Endothelial cell of umbilical vein (primary cell): ENCODE measurements around the gene KTN1. TPM values are rescaled to one million over a fixed set of nuclear protein-coding genes. Genes with fewer than 3 reads are reported as not detected.

Source experiments
- BruUV-seq: library from RNA; stranded (reverse); fragments of 400-500 nt; replicated peaks from 2 replicates; lab custom pipeline; 2021; lab: Mats Ljungman, UMichigan
- CTCF ChIA-PET: fragments of 300-600, 350-600 bp; sonication (Branson Sonifier 250); formaldehyde crosslinking; loops from one replicate; lab custom pipeline; 2021; ENCODE audit warnings: antibody characterized with exemption, inconsistent platforms; lab: Charles Lee
- POLR2A ChIA-PET: fragments of 300-600, 350-600 bp; sonication (Branson Sonifier 250); formaldehyde crosslinking; loops from one replicate; lab custom pipeline; 2021; ENCODE audit warnings: antibody characterized with exemption, inconsistent platforms; lab: Charles Lee
- DNase-seq: peaks from one replicate; pipeline ENCODE4 v3.0.0-alpha.2; 2011; ENCODE audit warnings: low read depth, low spot score
- FAIRE-seq: peaks from 2 replicates; lab custom pipeline; 2011; peaks lifted over from hg19 to GRCh38; lab: Jason Lieb, UNC
- H2AFZ ChIP-seq: 2 replicates; pipeline ENCODE4 v1.6.0; 2012; ENCODE audit warnings: low read depth, low read length, control low read depth, inconsistent platforms
- H3K27ac ChIP-seq: 2 replicates; pipeline ENCODE4 v1.5.1; 2011; ENCODE audit warnings: low read depth, mild to moderate bottlenecking, control low read depth, low read length, moderate library complexity; ENCODE audit not compliant: insufficient read depth
- H3K27me3 ChIP-seq, 2 experiments: 2 replicates each; pipeline versions ENCODE4 v1.6.0 to v1.6.1; 2011; ENCODE audit warnings: low read length in 2 of 2, mixed read lengths in 1 of 2; ENCODE audit not compliant: control insufficient read depth in 2 of 2, insufficient read depth in 2 of 2
- H3K36me3 ChIP-seq, 2 experiments: 2 replicates in 1 of 2; 3 replicates in 1 of 2; pipeline ENCODE4 v1.5.1; 2011; ENCODE audit warnings: low read length in 2 of 2, mild to moderate bottlenecking in 1 of 2, moderate library complexity in 1 of 2; ENCODE audit not compliant: control insufficient read depth in 2 of 2, insufficient read depth in 2 of 2; ENCODE audit errors: extremely low read depth in 1 of 2
- H3K4me1 ChIP-seq: 3 replicates; pipeline ENCODE4 v1.5.1; 2011; ENCODE audit warnings: mild to moderate bottlenecking, low read length; ENCODE audit not compliant: control insufficient read depth, insufficient read depth; ENCODE audit errors: extremely low read depth
- H3K4me2 ChIP-seq: 2 replicates; pipeline ENCODE4 v1.6.1; 2011; ENCODE audit warnings: low read length, control low read depth, mixed read lengths; ENCODE audit not compliant: insufficient read depth
- H3K4me3 ChIP-seq, 3 experiments: fragments of 200-600 bp in 1 of 3; sonication (generic), shearing (Covaris generic) in 1 of 3; replicated peaks in 1 of 3; 2 replicates each; pipeline ENCODE4 v1.5.1; 2011 to 2016; ENCODE audit warnings: control low read depth in 3 of 3, low read length in 3 of 3, mild to moderate bottlenecking in 2 of 3, inconsistent platforms in 1 of 3, low read depth in 1 of 3, moderate library complexity in 1 of 3; ENCODE audit not compliant: insufficient read depth in 1 of 3
- H3K79me2 ChIP-seq: 2 replicates; pipeline ENCODE4 v1.6.0; 2012; ENCODE audit warnings: low read length, inconsistent platforms; ENCODE audit not compliant: control insufficient read depth, insufficient read depth
- H3K9ac ChIP-seq: replicated peaks from 2 replicates; pipeline ENCODE3; 2011; ENCODE audit warnings: low read length, control low read depth; ENCODE audit not compliant: insufficient read depth; ENCODE audit errors: extremely low read depth
- H3K9me1 ChIP-seq: replicated peaks from 3 replicates; pipeline ENCODE4 v1.6.0; 2011; ENCODE audit warnings: mild to moderate bottlenecking, low read length; ENCODE audit not compliant: control insufficient read depth, insufficient read depth; ENCODE audit errors: extremely low read depth
- H3K9me3 ChIP-seq: replicated peaks from 2 replicates; pipeline ENCODE4 v1.5.1; 2012; ENCODE audit warnings: low read length, inconsistent platforms; ENCODE audit not compliant: control insufficient read depth, insufficient read depth
- H4K20me1 ChIP-seq: replicated peaks from 2 replicates; pipeline ENCODE3; 2011; ENCODE audit warnings: mild to moderate bottlenecking, low read length; ENCODE audit not compliant: control insufficient read depth, insufficient read depth; ENCODE audit errors: extremely low read depth
- CTCF ChIP-seq, 2 donors: IDR thresholded peaks; 1 replicate in 1 of 2; 2 replicates in 1 of 2; pipeline ENCODE4 v1.5.1; 2011; ENCODE audit warnings: low read length in 2 of 2, mild to moderate bottlenecking in 2 of 2, moderate library complexity in 2 of 2, control low read depth in 1 of 2, inconsistent platforms in 1 of 2, low read depth in 1 of 2; ENCODE audit not compliant: insufficient read depth in 1 of 2; ENCODE audit errors: extremely low read depth in 1 of 2
- EZH2 ChIP-seq: IDR thresholded peaks from 2 replicates; pipeline ENCODE4 v1.6.1; 2012; ENCODE audit warnings: borderline replicate concordance, low read depth, mild to moderate bottlenecking, moderate library complexity, low read length, inconsistent platforms; ENCODE audit not compliant: severe bottlenecking
- FOS ChIP-seq: IDR thresholded peaks from 2 replicates; pipeline ENCODE4 v1.6.1; 2011; ENCODE audit warnings: mild to moderate bottlenecking, low read length, moderate library complexity, borderline replicate concordance; ENCODE audit not compliant: insufficient read depth
- GATA2 ChIP-seq: IDR thresholded peaks from 2 replicates; pipeline ENCODE4 v1.7.0; 2011; ENCODE audit warnings: low read depth, mild to moderate bottlenecking, moderate library complexity, mixed read lengths, low read length; ENCODE audit not compliant: insufficient read length, insufficient read depth
- JUN ChIP-seq: IDR thresholded peaks from 2 replicates; pipeline ENCODE4 v1.6.1; 2011; ENCODE audit warnings: borderline replicate concordance, low read depth; ENCODE audit not compliant: insufficient read length, insufficient read depth
- MAX ChIP-seq: IDR thresholded peaks from 2 replicates; pipeline ENCODE4 v1.6.1; 2011; ENCODE audit not compliant: insufficient read depth, insufficient read length
- MYC ChIP-seq: IDR thresholded peaks from one replicate; pipeline ENCODE4 v1.6.1; 2011; ENCODE audit warnings: mild to moderate bottlenecking, low read depth, low read length
- POLR2A ChIP-seq: IDR thresholded peaks from 2 replicates; pipeline ENCODE4 v1.6.1; 2012; ENCODE audit warnings: low read depth, mild to moderate bottlenecking, control low read depth, low read length
- POLR2AphosphoS5 ChIP-seq: IDR thresholded peaks from 2 replicates; pipeline ENCODE4 v1.6.1; 2012; ENCODE audit warnings: low read depth, mild to moderate bottlenecking, control low read depth, low read length, moderate library complexity; ENCODE audit not compliant: insufficient read depth
- dilution Hi-C: fragments of 300-500 bp; cut with MboI; formaldehyde crosslinking; loops from one replicate; pipeline ENCODE4 v1.15.0; 2019; ENCODE audit warnings: low sequenced_read_pairs; ENCODE audit not compliant: extremely low pct_ligation_motif_present
- intact Hi-C: fragments of 100-400 bp; cut with micrococcal nuclease; formaldehyde crosslinking; loops from one replicate; pipeline ENCODE4 v1.10.0; 2022
- polyA plus RNA-seq, 4 experiments: library from polyadenylated mRNA; depleted of rRNA in 3 of 4; stranded (reverse) in 3 of 4; unstranded in 1 of 4; fragments of >200 nt; gene quantifications; 2 replicates each; pipeline versions ENCODE4 v1.2.1 to v1.2.3, GENCODE V29; 2011 to 2012; ENCODE audit warnings: missing spikeins in 1 of 4
- total RNA-seq: library from RNA; stranded (reverse); gene quantifications from 2 replicates; pipeline ENCODE4 v1.2.3, GENCODE V29; 2021

The KTN1 gene
- total and polyA plus RNA-seq, 2 donors (not counting 3 experiments of a cell fraction or from before 2014, with no cell fraction given), result 33.2 to 148 TPM

GRCh38 chr14:55603401-55603953 lies 23.5 kb downstream of the KTN1 start:
- no peak overlapping the region for H3K4me3 ChIP-seq
- no peaks in the 10 kb centered on the region for H4K20me1 ChIP-seq
- no peaks in the 10 kb centered on the region for H3K27me3 ChIP-seq
- DNase-seq (no peak), FAIRE-seq (no peak)
- no peak overlapping the region for H3K4me2 ChIP-seq
- no peaks in the 10 kb centered on the region for H3K9me1 ChIP-seq
- ChIA-PET POLR2A (no interaction called here), CTCF (interaction anchor here (1.5 kb wide), 1 partner anchor 157 kb away, joined by 4 read pairs; no protein-coding TSS in a partner anchor)
- no peaks in the 10 kb centered on the region for H3K9me3 ChIP-seq
- no peak overlapping the region for H2AFZ ChIP-seq
- no peak overlapping the region for H3K9ac ChIP-seq
- dilution Hi-C loops, result no loop called here
- H3K79me2 ChIP-seq, result peaks cover 76% of the 10 kb centered on the region
- no peaks in the 10 kb centered on the region for H3K36me3 ChIP-seq
- H3K4me1 ChIP-seq, result peaks cover 43% of the 10 kb centered on the region
- no TSS peak for BruUV-seq
- no peak overlapping the region for H3K27ac ChIP-seq
- TF ChIP-seq CTCF (IDR thresholded peaks at IDR 0.05; ENCODE audit: extremely low read depth in 1 of 2, insufficient read depth in 1 of 2, low read depth in 1 of 2, low read length in 2 of 2), result no peak
- TF ChIP-seq GATA2, result no peak
- TF ChIP-seq POLR2AphosphoS5, result no peak
- no peak for TF ChIP-seq MYC
- TF ChIP-seq JUN, result no peak
- no peak for TF ChIP-seq MAX
- TF ChIP-seq POLR2A, result no peak
- no peak for TF ChIP-seq FOS
- no peak for TF ChIP-seq EZH2
- intact Hi-C loops, result no loop called here
